Natural killer cell treated with Interleukin-12 subunit alpha and Interleukin-12 subunit beta and Interleukin-15 and Interleukin-18, amount 100 ng/mL, for 72 hours (primary cell): ENCODE data around the gene RACK1. TPM values are rescaled to one million over a fixed set of nuclear protein-coding genes. Genes with fewer than 3 reads are reported as not detected.
A peak's percentile ranks its signal among the peaks of the same experiment; 100 is the strongest.

Experiments used
- ATAC-seq, 2 donors: fragments of 150-1000 bp; cut with Tn5 transposase in 1 of 2; sonication (Bioruptor Pico), chemical (Tn5 transposase) in 1 of 2; 2 replicates each; pipeline ENCODE4 v1.10.0; 2021
- DNase-seq: peaks from one replicate; pipeline ENCODE4 v3.0.0; 2022; ENCODE audit warnings: low spot score
- H3K27ac Mint-ChIP-seq, 2 donors: 1 replicate in 1 of 2; 2 replicates in 1 of 2; pipeline ENCODE4 v1.8.0; 2022; ENCODE audit warnings: mixed read lengths in 2 of 2, mild to moderate bottlenecking in 1 of 2, moderate library complexity in 1 of 2
- H3K27me3 Mint-ChIP-seq, 2 donors: 1 replicate in 1 of 2; 2 replicates in 1 of 2; pipeline ENCODE4 v1.8.0; 2022; ENCODE audit warnings: mixed read lengths in 2 of 2
- H3K36me3 Mint-ChIP-seq: one replicate; pipeline ENCODE4 v1.8.0; 2022; ENCODE audit warnings: mixed read lengths
- H3K4me1 Mint-ChIP-seq, 2 donors: 1 replicate in 1 of 2; 2 replicates in 1 of 2; pipeline ENCODE4 v1.8.0; 2022; ENCODE audit warnings: low read depth in 2 of 2, mixed read lengths in 2 of 2, mild to moderate bottlenecking in 1 of 2
- H3K4me3 Mint-ChIP-seq: one replicate; pipeline ENCODE4 v1.8.0; 2022; ENCODE audit warnings: mixed read lengths
- H3K9me3 Mint-ChIP-seq: 2 replicates; pipeline ENCODE4 v1.8.0; 2022; ENCODE audit warnings: mixed read lengths
- total RNA-seq, 2 donors: library from RNA; stranded (reverse); gene quantifications; one replicate each; pipeline ENCODE4 v1.2.3, GENCODE V29; 2022

The RACK1 gene
- total RNA-seq, 2 donors from 2014 or later = 1,525 to 1,671 TPM

DNA sequence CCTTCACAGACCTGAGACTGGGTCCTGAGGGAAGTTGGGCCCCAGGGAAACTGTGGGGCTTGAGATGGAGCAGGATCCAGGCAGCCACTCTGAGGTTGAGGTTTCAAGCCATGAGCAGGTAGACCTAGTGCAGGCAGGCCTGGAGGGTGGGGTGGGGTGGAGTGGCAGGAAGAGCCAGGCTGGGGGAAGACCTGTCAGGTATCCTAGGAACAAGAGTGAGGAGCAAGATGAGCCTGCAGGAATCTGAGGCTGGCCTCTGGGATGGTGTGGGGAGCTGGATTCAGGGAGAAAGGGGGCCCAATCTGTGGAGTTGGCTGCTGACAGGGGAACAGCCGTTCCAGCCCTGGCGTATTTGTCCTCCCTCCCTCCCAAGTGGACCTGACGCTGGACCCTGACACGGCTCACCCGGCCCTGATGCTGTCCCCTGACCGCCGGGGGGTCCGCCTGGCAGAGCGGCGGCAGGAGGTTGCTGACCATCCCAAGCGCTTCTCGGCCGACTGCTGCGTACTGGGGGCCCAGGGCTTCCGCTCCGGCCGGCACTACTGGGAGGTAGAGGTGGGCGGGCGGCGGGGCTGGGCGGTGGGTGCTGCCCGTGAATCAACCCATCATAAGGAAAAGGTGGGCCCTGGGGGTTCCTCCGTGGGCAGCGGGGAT is 9.8 kb downstream of the RACK1 start:
- no peak for DNase-seq
- H3K9me3 Mint-ChIP-seq = no peaks in the 10 kb centered on the region
- peaks cover 41% of the 10 kb centered on the region for H3K36me3 Mint-ChIP-seq
- peak in 1 of 2 donors; percentile 15 for ATAC-seq
- no peaks in the 10 kb centered on the region for H3K27me3 Mint-ChIP-seq
- peaks cover 22 to 31% of the 10 kb centered on the region in 2 donors for H3K4me1 Mint-ChIP-seq
- H3K27ac Mint-ChIP-seq = peak overlapping the region in 1 of 2 donors; percentile 45
- no peak overlapping the region for H3K4me3 Mint-ChIP-seq

DNA sequence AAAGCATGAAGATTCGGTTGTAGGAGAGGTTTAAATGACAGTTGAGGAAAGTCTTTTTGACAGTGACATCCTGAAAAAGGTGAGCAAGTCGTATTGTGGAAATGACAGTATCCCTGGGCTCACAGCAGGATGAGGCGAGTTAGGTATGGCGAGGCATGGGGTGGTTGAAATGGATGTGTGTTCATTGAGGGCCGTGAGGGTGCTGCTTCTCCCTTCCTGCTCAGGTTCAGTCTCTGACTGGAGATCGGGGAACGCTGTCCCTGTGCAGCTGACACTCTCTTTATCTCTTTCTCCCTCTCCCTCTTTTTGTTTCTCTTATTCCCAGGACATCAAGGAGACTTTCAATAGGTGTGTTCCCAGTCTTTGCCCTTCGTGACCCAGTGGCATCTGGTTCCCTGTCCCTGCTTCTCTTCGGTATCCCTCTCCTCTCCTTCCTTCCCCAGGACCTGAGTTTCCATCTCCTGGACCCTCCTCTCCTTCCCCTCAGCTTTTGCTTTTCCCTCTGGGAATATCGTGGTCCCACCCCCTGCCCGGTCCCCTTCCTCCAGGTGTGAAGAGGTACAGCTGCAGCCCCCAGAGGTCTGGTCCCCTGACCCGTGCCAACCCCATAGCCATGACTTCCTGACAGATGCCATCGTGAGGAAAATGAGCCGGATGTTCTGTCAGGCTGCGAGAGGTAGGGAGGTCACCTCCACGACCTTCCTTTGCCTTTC is 10.5 kb downstream of the RACK1 start:
- ATAC-seq = no peak
- H3K27ac Mint-ChIP-seq = peak overlapping the region in 1 of 2 donors; percentile 45
- H3K4me1 Mint-ChIP-seq = peaks cover 16 to 27% of the 10 kb centered on the region in 2 donors
- H3K9me3 Mint-ChIP-seq = no peaks in the 10 kb centered on the region
- no peak for DNase-seq
- H3K27me3 Mint-ChIP-seq = no peaks in the 10 kb centered on the region
- H3K36me3 Mint-ChIP-seq = peaks cover 35% of the 10 kb centered on the region
- no peak overlapping the region for H3K4me3 Mint-ChIP-seq

DNA sequence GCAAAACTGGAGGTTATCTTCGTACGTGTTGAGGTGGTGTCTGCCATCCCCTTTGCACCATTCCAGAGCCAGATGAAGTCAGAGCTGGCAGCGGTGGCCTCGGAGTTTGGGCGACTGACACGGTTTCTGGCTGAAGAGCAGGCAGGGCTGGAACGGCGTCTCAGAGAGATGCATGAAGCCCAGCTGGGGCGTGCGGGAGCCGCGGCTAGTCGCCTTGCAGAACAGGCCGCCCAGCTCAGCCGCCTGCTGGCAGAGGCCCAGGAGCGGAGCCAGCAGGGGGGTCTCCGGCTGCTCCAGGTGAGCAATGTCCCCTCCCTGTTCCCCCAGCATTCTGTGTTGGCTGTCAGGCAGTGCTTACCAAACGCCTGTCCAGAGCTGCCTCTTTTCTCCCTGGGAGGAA is 11.1 kb downstream of the RACK1 start:
- Mint-ChIP-seq H3K27me3 (no peaks in the 10 kb centered on the region), H3K4me1 (peaks cover 10 to 22% of the 10 kb centered on the region in 2 donors), H3K27ac (no peak overlapping the region), H3K4me3 (no peak overlapping the region), H3K36me3 (peaks cover 28% of the 10 kb centered on the region), H3K9me3 (no peaks in the 10 kb centered on the region)
- no peak for DNase-seq
- ATAC-seq = no peak

DNA sequence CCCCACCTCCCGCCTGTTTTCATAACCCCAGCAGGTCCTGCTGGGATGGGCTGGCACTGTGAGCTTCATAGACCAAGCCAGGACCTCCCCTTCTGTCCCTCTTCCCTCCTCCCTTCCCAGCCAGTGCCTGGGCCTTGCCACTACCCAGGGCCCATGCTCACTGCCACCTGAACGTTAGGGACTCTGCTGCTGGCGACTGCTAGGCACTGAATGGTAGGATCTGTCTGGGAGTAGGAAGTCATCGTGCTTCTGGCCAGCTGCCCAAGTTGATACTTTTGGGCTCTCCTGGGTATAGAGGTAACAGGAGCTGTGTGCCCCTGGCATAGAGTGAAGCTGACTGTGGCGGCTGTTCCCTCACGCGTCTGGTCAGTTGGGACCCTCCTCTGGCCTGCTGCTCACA is 12.3 kb downstream of the RACK1 start:
- DNase-seq (no peak), ATAC-seq (peak in 1 of 2 donors; percentile 43)
- Mint-ChIP-seq H3K27ac (no peak overlapping the region), H3K4me1 (peaks cover 10 to 20% of the 10 kb centered on the region in 2 donors), H3K4me3 (no peak overlapping the region), H3K27me3 (no peaks in the 10 kb centered on the region), H3K36me3 (peaks cover 16% of the 10 kb centered on the region), H3K9me3 (no peaks in the 10 kb centered on the region)

DNA sequence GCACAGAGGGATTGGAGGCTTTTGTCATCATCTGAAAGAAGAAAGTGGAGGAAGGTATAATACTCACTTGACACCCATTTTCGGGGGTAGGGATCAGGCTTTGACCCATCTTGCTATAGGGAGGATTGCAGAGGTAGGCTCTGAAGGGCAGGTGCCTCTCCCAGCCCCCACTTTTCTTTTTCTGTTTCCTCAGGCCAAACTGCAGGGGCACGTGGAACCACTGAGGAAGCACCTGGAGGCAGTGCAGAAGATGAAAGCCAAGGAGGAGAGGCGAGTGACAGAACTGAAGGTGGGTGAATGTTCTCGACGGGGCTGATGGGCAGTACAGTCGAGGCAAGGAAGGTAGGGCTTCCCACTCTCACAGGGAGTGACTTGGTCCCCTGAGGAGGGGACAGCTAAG is 13.2 kb downstream of the RACK1 start:
- H3K4me1 Mint-ChIP-seq = peaks cover 10 to 21% of the 10 kb centered on the region in 2 donors
- no peak overlapping the region for H3K27ac Mint-ChIP-seq
- no peaks in the 10 kb centered on the region for H3K27me3 Mint-ChIP-seq
- no peak for ATAC-seq
- H3K9me3 Mint-ChIP-seq = no peaks in the 10 kb centered on the region
- DNase-seq = no peak
- no peak overlapping the region for H3K4me3 Mint-ChIP-seq
- H3K36me3 Mint-ChIP-seq = peaks cover 9% of the 10 kb centered on the region

DNA sequence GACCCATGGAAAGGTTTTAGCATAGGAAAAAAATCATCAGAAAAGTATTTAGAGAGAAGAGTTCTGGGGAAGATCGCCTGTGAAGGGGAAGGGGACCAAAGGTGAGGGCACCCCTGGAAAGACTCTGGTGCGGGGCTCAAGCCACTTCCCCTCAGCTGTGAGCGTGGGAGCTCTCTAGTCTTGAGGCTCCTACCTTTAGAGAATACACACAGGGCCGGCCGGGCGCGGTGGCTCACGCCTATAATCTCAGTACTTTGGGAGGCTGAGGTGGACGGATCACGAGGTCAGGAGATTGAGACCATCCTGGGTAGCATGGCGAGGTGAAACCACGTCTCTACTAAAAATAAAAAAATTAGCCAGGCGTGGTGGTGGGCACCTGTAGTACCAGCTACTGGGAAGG is 13.7 kb downstream of the RACK1 start:
- Mint-ChIP-seq H3K27ac (peak overlapping the region in 1 of 2 donors; percentile 29), H3K27me3 (no peaks in the 10 kb centered on the region), H3K4me1 (peaks cover 10 to 22% of the 10 kb centered on the region in 2 donors), H3K36me3 (peaks cover 9% of the 10 kb centered on the region), H3K9me3 (no peaks in the 10 kb centered on the region), H3K4me3 (no peak overlapping the region)
- DNase-seq = no peak
- no peak for ATAC-seq

DNA sequence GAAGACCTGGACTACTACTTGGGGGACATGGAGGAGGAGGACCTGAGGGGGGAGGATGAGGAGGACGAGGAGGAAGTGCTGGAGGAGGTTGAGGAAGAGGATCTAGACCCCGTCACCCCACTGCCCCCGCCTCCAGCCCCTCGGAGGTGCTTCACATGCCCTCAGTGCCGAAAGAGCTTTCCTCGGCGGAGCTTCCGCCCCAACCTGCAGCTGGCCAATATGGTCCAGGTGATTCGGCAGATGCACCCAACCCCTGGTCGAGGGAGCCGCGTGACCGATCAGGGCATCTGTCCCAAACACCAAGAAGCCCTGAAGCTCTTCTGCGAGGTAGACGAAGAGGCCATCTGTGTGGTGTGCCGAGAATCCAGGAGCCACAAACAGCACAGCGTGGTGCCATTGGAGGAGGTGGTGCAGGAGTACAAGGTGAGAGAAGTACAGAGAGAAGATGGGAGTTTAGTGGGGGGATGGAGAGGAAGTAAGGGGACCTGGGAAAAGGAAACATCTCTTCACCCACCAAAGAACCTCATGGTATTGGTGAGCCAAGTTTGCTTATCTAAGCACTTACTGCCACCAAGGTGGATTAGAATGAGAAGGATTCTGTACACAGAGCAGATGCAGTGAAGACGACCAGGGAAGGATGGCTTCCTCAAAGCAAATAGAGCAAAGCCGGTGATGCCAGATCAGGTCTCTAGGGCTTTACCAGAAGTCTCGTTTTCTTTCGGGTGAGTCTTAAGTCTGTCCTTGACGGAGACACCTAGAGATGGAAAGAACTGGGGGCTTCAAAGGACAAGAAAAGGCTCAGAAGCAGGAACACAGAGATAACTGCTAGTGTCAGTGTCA is 19.1 kb downstream of the RACK1 start:
- H3K4me1 Mint-ChIP-seq = peaks cover 50 to 54% of the 10 kb centered on the region in 2 donors
- no peak for DNase-seq
- no peaks in the 10 kb centered on the region for H3K27me3 Mint-ChIP-seq
- H3K9me3 Mint-ChIP-seq = no peaks in the 10 kb centered on the region
- peaks cover under 1% of the 10 kb centered on the region for H3K36me3 Mint-ChIP-seq
- ATAC-seq = no peak
- H3K27ac Mint-ChIP-seq = peak overlapping the region; percentile 99
- H3K4me3 Mint-ChIP-seq = peak overlapping the region; percentile 92

DNA sequence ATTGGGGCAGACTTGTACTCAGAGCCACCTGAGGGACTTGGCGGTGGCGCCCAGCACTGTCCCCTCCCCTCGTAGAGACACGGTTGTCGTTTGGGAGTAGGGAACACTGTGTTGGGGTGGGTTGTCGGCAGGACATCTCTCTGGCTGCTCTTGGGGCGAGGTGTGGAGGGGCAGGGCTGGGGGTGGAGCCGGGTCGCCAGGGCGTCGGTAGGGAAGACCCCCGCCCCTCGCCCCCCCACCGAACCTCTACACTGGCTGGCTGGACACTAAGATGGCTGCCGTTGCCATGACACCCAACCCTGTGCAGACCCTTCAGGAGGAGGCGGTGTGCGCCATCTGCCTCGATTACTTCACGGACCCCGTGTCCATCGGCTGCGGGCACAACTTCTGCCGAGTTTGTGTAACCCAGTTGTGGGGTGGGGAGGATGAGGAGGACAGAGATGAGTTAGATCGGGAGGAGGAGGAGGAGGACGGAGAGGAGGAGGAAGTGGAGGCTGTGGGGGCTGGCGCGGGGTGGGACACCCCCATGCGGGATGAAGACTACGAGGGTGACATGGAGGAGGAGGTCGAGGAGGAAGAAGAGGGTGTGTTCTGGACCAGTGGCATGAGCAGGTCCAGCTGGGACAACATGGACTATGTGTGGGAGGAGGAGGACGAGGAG is 19.8 kb downstream of the RACK1 start:
- H3K9me3 Mint-ChIP-seq = no peaks in the 10 kb centered on the region
- ATAC-seq (peak; percentile 0 to 1), DNase-seq (no peak)
- H3K4me3 Mint-ChIP-seq = peak overlapping the region; percentile 92
- H3K27me3 Mint-ChIP-seq = no peaks in the 10 kb centered on the region
- no peaks in the 10 kb centered on the region for H3K36me3 Mint-ChIP-seq
- peak overlapping the region; percentile 99 for H3K27ac Mint-ChIP-seq
- peaks cover 48 to 49% of the 10 kb centered on the region in 2 donors for H3K4me1 Mint-ChIP-seq

DNA sequence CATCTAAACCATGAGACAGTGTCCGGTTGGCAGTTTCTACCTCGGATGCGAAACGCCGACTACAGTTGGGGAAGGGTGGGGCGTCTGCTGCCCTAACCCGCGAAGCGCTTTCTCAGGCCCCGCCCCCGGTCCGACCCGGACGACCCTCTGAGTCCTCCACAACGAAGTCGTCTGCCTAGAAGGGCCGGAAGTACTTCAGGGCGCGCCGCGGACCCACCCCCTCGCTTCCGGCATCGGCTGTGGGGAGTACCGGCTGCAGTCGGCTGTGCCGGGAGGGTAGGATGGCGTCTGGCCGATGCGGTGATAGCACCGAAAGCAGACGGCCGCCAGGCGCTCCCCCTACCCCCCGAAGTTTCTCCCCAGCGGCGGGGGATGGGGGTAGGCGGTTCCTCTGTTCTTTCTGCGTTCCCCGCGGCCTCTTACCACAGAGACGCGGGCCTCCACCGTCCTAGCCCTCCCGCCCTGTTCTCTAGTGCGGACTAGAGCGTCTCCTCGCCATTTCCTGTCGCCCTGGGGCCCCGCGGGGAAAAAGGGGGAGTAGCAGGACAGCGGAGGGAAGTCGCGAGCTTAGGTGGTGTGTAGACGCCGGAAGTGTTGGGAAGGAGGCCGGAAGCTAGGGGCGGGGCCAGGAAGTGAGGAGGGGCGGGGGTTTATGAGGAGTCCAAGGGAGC is 20.5 kb downstream of the RACK1 start, which contains the start of gene TRIM41:
TSS of gene TRIM41 (plus strand) at position 224 of the 671 bp plus-strand sequence. CDS start 719 bp downstream, outside the sequence.
- Mint-ChIP-seq H3K4me3 (peak within 1 kb of the TSS; percentile 92), H3K36me3 (no peaks in the 10 kb centered on the region)

DNA sequence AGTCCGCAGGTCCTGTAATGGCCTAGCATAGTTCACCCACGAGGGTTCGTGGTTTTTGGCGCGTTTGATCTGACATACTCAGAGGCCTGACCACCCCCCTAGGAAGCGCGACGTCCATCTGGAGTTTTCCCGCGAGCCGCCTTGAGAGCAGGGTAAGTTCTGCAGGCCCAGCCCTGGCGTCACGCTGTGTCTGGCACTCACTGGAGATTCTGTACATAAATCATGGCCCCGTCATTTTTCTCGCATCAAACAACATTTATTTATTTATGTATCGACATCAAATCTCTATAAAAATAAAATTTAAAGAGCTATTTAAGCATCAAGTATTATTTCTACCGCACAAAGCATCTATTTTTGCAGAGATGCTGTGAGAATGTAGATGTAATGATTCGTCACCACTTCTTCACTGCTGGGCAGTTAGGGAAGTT is 21.1 kb downstream of the RACK1 start:
- peaks cover 57% of the 10 kb centered on the region in 2 donors for H3K4me1 Mint-ChIP-seq
- H3K36me3 Mint-ChIP-seq = no peaks in the 10 kb centered on the region
- H3K27me3 Mint-ChIP-seq = no peaks in the 10 kb centered on the region
- no peaks in the 10 kb centered on the region for H3K9me3 Mint-ChIP-seq
- peak overlapping the region; percentile 92 for H3K4me3 Mint-ChIP-seq
- DNase-seq = no peak
- peak overlapping the region; percentile 99 for H3K27ac Mint-ChIP-seq
- no peak for ATAC-seq

More for the DNA sequence above, 20.5 kb downstream of the RACK1 start, which contains the start of gene TRIM41:
- ATAC-seq (peak; percentile 82 to 87), DNase-seq (peak; percentile 100)
- peaks cover 51 to 52% of the 10 kb centered on the region in 2 donors for H3K4me1 Mint-ChIP-seq
- H3K27me3 Mint-ChIP-seq = no peaks in the 10 kb centered on the region
- no peaks in the 10 kb centered on the region for H3K9me3 Mint-ChIP-seq
- peak within 1 kb of the TSS; percentile 99 for H3K27ac Mint-ChIP-seq

DNA sequence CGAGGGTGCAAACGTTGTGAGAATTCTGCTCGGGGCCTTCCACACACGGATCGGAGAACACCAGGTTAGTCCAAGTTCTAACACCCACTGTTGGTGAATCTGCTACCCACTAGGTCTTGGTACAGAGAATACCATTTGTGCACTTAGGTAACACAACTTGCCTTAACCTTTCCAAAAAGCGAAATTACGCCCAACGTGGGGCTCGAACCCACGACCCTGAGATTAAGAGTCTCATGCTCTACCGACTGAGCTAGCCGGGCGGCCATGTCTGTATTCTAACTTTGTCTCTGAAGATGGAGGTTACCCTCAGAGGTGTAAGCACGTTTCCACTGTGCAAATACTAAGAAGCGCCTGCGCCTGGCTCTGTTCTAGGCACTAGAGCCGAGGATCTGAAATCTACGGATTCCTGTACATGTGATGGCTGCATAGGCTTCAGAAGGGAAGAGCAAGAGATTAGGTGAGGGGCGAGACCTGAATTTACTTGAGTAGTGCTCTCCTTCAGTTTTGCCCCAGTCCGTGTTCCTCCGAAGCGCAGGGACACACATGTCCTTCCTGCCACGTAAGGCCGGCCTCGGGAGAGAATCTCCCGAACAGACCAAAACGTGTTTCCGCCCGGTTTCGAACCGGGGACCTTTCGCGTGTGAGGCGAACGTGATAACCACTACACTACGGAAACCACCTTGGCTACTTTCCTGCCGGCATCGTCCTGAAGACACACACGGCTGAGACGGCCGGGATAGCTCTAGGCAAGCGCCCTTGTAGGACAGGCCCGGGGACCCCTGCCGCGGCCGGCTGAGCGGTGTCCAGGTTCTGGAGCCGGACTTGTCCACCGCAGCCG is 21.7 kb downstream of the RACK1 start:
- H3K36me3 Mint-ChIP-seq = no peaks in the 10 kb centered on the region
- H3K4me1 Mint-ChIP-seq = peaks cover 63 to 64% of the 10 kb centered on the region in 2 donors
- H3K4me3 Mint-ChIP-seq = peak overlapping the region; percentile 92
- peak; percentile 55 to 64 for ATAC-seq
- peak overlapping the region; percentile 99 for H3K27ac Mint-ChIP-seq
- no peaks in the 10 kb centered on the region for H3K9me3 Mint-ChIP-seq
- H3K27me3 Mint-ChIP-seq = no peaks in the 10 kb centered on the region
- DNase-seq = peak; percentile 93

DNA sequence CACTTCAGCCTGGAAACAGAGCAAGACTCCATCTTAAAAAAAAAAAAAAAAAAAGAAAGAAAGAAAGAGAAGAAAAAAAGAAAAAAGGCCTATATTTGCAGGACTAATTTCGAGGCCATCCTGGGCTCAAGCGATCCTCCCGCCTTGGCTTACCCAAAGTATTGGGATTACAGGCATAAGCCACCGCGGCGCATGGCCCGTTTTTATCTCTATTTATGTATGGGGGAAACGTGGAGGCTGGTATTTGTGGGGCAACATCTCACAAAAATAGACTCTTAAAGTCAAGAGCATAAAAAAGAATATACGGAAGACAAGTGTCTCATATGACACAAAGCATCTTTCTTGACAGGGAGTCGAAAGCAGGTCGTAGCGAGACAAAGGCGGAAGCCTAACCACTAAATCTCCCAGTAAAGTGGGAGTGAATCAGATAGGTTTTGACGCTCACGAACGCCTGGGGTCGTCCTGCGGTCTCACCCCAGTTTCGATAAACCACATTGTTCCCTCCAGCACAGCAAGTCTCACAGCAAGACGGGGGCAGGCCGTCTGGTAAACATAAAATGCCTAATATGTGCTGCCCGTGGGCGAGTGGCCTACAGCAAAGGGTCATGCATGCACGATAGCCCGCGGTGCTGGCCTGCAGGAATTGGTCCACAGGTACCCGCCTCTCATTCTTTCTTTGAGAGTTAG is 22.5 kb downstream of the RACK1 start:
- peak overlapping the region; percentile 99 for H3K27ac Mint-ChIP-seq
- ATAC-seq (no peak), DNase-seq (peak; percentile 67)
- H3K9me3 Mint-ChIP-seq = no peaks in the 10 kb centered on the region
- H3K4me3 Mint-ChIP-seq = peak overlapping the region; percentile 92
- H3K36me3 Mint-ChIP-seq = no peaks in the 10 kb centered on the region
- H3K4me1 Mint-ChIP-seq = peaks cover 66 to 67% of the 10 kb centered on the region in 2 donors
- no peaks in the 10 kb centered on the region for H3K27me3 Mint-ChIP-seq
